Left lung (tissue), 10 donors: ENCODE measurements around the gene DLG1. TPM values are rescaled to one million over a fixed set of nuclear protein-coding genes. Genes with fewer than 3 reads are reported as not detected.

Source experiments
- ATAC-seq: fragments of 200-7000 bp; cut with Tn5 transposase; one replicate; pipeline ENCODE4 v1.9.1; 2020; ENCODE audit warnings: moderate library complexity
- DNase-seq, 4 donors: peaks; one replicate each; pipeline ENCODE4 v3.0.0-alpha.2; 2013 to 2020
- H3K27ac ChIP-seq, 2 donors: fragments of 200-600 bp; sonication (generic) in 1 of 2; one replicate each; pipeline versions ENCODE4 v1.5.0 to v1.8.0; 2020 to 2021
- H3K27me3 ChIP-seq, 2 donors: fragments of 200-600 bp; sonication (generic) in 1 of 2; one replicate each; pipeline versions ENCODE4 v1.5.0 to v1.8.0; 2020 to 2021
- H3K36me3 ChIP-seq, 2 donors: fragments of 200-600 bp; sonication (generic) in 1 of 2; one replicate each; pipeline versions ENCODE4 v1.5.0 to v1.8.0; 2020 to 2021
- H3K4me1 ChIP-seq, 2 donors: fragments of 200-600 bp; one replicate each; pipeline ENCODE4 v1.8.0; 2021
- H3K4me3 ChIP-seq, 2 donors: fragments of 200-600 bp; sonication (generic) in 1 of 2; one replicate each; pipeline versions ENCODE4 v1.5.0 to v1.8.0; 2020 to 2021; ENCODE audit warnings: mild to moderate bottlenecking in 1 of 2
- H3K9me3 ChIP-seq, 2 donors: fragments of 200-600 bp; sonication (generic) in 1 of 2; one replicate each; pipeline versions ENCODE4 v1.5.0 to v1.8.0; 2020 to 2021
- intact Hi-C, 2 donors: fragments of 100-400 bp; cut with DNase I; formaldehyde crosslinking; loops; one replicate each; pipeline versions ENCODE4 v1.11.2 to v1.14.2; 2022
- polyA plus RNA-seq, 6 donors: library from polyadenylated mRNA; unstranded; fragments of 120-200 nt; gene quantifications; one replicate each; pipeline ENCODE4 v1.2.1, GENCODE V29; 2013; ENCODE audit not compliant: insufficient read length in 6 of 6
- total RNA-seq, 2 donors: library from RNA; stranded (reverse); fragmentation: NEBNext Ultra II Directional; extraction: Animal tissue kit (Norgen Biotek cat#: 25700); gene quantifications; one replicate each; pipeline ENCODE4 v1.2.1, GENCODE V29; 2021
- TF ChIP-seq, protein P1 (sequence below), 2 donors: fragments of 200-600 bp; sonication (generic) in 1 of 2; IDR thresholded peaks; one replicate each; pipeline versions ENCODE4 v1.5.0 to v1.8.0; 2021; ENCODE audit warnings: antibody characterized with exemption in 2 of 2
- donor health status: DM: no; HTN: yes; CAD: no.
- donor health status: DM: no; HTN: no; CAD: no.

DLG1 gene
- total and polyA plus RNA-seq, 8 donors, result 71.0 to 89.9 (median 83.2) TPM

DNA sequence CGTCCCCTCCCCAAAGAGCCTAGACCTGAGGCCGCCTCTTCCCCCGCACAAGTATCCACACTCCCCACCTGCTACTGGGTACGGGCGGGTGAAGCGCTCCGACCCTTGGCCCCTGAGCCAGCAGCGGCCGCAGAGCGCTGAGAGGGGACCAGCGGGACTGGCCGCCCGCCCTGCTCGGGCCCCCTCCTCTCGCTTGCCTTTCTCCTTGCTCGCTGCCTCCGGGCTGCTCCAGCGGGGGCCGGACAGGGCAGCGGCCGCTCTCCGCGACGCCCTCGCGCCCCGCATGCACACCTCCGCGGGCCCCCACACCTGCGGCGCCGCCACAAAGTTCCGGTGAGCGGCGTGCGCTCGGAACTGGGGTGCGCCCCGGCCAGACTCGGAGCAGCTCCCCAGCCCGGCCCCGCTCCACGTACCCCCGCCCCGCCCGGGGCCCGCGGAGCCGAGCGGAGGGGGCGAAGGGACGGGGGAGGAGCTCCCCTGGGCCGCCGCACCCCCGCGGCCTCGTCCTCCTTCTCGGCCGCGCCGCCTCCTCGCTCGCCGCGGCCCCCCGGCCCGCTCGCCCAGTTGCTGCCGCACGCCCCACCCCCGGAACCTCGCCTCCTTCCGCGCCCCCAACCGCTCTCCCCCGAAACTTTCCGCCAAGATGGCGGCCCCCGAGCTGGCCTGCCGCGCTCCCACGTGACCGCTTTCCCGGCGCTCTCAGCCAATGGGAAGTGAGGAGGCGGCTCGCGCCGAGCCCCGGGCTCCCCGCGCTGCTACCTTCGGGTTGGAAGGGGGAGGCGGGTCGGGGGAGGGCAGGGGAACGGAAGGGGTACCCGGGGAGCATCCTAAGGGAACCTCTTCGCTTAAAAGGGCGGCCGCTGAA, 704 bp downstream of the DLG1 start:
- Histone ChIP-seq H3K27ac (peak overlapping the region; percentile 89), H3K9me3 (no peaks in the 10 kb centered on the region), H3K4me3 (peak overlapping the region; percentile 85 to 93), H3K36me3 (peaks cover 0 to 3% of the 10 kb centered on the region in 2 donors), H3K27me3 (peaks cover 0 to 6% of the 10 kb centered on the region in 2 donors), H3K4me1 (peaks cover 0 to 36% of the 10 kb centered on the region in 2 donors)
- TF ChIP-seq, protein P1, sequence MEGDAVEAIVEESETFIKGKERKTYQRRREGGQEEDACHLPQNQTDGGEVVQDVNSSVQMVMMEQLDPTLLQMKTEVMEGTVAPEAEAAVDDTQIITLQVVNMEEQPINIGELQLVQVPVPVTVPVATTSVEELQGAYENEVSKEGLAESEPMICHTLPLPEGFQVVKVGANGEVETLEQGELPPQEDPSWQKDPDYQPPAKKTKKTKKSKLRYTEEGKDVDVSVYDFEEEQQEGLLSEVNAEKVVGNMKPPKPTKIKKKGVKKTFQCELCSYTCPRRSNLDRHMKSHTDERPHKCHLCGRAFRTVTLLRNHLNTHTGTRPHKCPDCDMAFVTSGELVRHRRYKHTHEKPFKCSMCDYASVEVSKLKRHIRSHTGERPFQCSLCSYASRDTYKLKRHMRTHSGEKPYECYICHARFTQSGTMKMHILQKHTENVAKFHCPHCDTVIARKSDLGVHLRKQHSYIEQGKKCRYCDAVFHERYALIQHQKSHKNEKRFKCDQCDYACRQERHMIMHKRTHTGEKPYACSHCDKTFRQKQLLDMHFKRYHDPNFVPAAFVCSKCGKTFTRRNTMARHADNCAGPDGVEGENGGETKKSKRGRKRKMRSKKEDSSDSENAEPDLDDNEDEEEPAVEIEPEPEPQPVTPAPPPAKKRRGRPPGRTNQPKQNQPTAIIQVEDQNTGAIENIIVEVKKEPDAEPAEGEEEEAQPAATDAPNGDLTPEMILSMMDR (IDR thresholded peaks at IDR 0.05), result no peak
- intact Hi-C loops, result no loop called here
- ATAC-seq, result peak; percentile 89
- peak; percentile 87 to 97 (median 92) for DNase-seq

DNA sequence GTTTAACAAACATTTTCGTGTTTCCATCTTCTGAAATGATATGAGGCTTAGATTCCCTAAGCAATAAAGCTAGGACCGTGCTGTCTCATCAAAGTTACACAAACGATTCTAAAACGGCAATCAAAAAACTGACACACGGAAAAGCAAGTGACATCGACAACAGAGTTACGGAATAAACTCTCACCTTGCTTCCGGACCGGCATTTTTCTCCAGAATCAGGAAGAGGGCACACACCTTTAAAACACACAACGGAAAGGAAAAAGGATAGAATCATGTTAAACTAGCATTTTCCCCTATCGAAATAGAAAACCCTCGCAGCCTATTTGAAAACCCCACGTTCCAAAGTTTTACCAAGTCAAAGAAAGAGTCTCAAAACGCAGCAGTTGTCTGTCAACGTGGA, 1.4 kb downstream of the DLG1 start:
- Histone ChIP-seq H3K27ac (peak overlapping the region; percentile 89), H3K4me3 (peak overlapping the region; percentile 85 to 93), H3K4me1 (peaks cover 0 to 43% of the 10 kb centered on the region in 2 donors), H3K27me3 (peaks cover 0 to 6% of the 10 kb centered on the region in 2 donors), H3K9me3 (no peaks in the 10 kb centered on the region), H3K36me3 (peaks cover 0 to 7% of the 10 kb centered on the region in 2 donors)
- intact Hi-C loops, result no loop called here
- DNase-seq (no peak), ATAC-seq (no peak)
- TF ChIP-seq, protein P1 (IDR thresholded peaks at IDR 0.05), result no peak

DNA sequence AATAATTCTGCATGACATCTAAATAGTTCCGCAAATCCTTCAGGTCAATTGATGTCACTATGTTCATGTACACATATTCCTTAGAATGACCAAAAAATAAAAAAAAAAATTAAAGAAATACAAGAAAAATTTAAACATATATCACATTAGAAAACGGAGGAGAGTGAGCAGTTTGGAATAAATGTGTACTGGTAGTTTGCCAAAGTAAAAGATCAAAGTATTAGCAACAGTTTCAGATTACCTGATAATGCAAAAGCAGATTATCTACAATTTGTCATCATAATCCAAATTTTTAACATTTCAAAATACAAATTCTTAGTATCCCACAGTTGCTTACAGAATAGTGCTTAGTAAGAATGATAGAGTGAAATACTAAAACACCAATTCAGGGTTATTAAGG, 1.9 kb downstream of the DLG1 start:
- Histone ChIP-seq H3K4me1 (peaks cover 0 to 47% of the 10 kb centered on the region in 2 donors), H3K4me3 (peak overlapping the region in 1 of 2 donors; percentile 93), H3K27ac (no peak overlapping the region), H3K27me3 (peaks cover 0 to 6% of the 10 kb centered on the region in 2 donors), H3K36me3 (peaks cover 0 to 12% of the 10 kb centered on the region in 2 donors), H3K9me3 (no peaks in the 10 kb centered on the region)
- intact Hi-C loops, result no loop called here
- TF ChIP-seq, protein P1 (IDR thresholded peaks at IDR 0.05), result no peak
- DNase-seq, result no peak
- ATAC-seq, result no peak

DNA sequence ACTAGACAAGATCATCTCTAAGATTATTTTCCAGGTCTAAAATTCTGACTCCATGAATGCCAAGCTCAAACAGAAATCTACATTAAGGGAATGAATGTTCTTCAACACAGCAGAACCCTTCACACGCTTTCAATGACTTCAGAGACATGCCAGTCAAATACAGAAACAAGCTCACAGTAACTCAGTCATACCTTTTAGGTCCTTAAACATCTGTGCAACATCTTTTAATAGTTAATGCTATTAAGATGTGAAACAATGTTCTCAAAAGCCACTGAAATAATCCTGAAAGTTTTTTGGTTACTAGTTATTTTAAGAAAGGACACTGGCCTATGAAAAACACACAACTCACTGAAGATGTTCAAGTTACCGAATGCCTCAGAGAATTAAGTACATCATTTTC, 2.5 kb downstream of the DLG1 start:
- H3K9me3 ChIP-seq, result no peaks in the 10 kb centered on the region
- DNase-seq, result no peak
- peak overlapping the region in 1 of 2 donors; percentile 93 for H3K4me3 ChIP-seq
- ATAC-seq, result no peak
- intact Hi-C loops, result no loop called here
- no peak overlapping the region for H3K27ac ChIP-seq
- TF ChIP-seq, protein P1 (IDR thresholded peaks at IDR 0.05), result no peak
- peaks cover 0 to 6% of the 10 kb centered on the region in 2 donors for H3K27me3 ChIP-seq
- peaks cover 0 to 14% of the 10 kb centered on the region in 2 donors for H3K36me3 ChIP-seq
- peaks cover 0 to 47% of the 10 kb centered on the region in 2 donors for H3K4me1 ChIP-seq

DNA sequence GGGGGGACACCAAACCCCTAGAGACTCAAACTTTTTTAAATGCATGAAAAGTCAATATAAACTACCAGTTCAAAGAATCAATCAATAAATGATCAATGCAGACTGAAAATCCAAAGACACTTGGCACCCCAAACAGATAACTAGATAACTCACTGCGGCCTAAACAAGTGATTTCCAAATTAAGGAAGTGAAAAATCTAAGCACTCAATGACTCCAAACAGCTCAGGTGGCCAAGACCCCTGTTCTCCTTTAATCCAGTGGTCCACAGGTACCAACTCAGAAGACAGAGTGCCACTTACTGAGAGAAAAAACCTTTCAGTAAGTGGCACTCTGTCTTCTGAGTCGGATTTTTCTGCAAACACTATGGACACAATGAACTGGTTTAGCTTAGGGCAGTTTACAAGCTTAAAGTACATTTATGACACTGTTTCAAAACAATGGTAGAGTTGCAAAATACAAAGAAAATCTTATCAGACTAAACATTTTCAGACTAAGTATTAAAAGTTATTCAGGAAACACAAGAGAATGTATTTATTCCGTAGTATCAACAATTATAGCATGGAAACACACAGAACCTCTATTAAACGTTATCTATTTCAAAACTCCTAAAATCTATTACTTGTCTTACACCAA, 4.7 kb downstream of the DLG1 start:
- Histone ChIP-seq H3K36me3 (peaks cover 0 to 14% of the 10 kb centered on the region in 2 donors), H3K27me3 (peaks cover 0 to 2% of the 10 kb centered on the region in 2 donors), H3K4me3 (no peak overlapping the region), H3K9me3 (no peaks in the 10 kb centered on the region), H3K4me1 (peaks cover 0 to 54% of the 10 kb centered on the region in 2 donors), H3K27ac (no peak overlapping the region)
- DNase-seq (no peak), ATAC-seq (no peak)
- intact Hi-C loops, result no loop called here
- TF ChIP-seq, protein P1 (IDR thresholded peaks at IDR 0.05), result no peak
